Activated B cell treated with CpG ODN at 0.5 μM for 24 hours (primary cell): Measurements from ENCODE around the gene STYK1. TPM values are rescaled to one million over a fixed set of nuclear protein-coding genes. Genes with fewer than 3 reads are reported as not detected.

Experiments used
- ATAC-seq: fragments of 200-7000 bp; cut with Tn5 transposase; one replicate; pipeline ENCODE4 v1.10.0; 2021; ENCODE audit warnings: low read depth, mild to moderate bottlenecking, moderate library complexity
- CTCF ChIA-PET: fragments of 350-600 bp; sonication (Branson Sonifier 250); formaldehyde crosslinking; loops from one replicate; lab custom pipeline; 2021; ENCODE audit warnings: antibody characterized with exemption; lab: Charles Lee
- POLR2A ChIA-PET: fragments of 350-600 bp; sonication (Branson Sonifier 250); formaldehyde crosslinking; loops from one replicate; lab custom pipeline; 2021; ENCODE audit warnings: antibody characterized with exemption; lab: Charles Lee
- DNase-seq: peaks from one replicate; pipeline ENCODE4 v3.0.0; 2022
- H3K27ac Mint-ChIP-seq: one replicate; pipeline ENCODE4 v1.8.0; 2020; ENCODE audit warnings: mixed read lengths
- H3K27me3 Mint-ChIP-seq: one replicate; pipeline ENCODE4 v1.8.0; 2021; ENCODE audit warnings: mixed read lengths
- H3K36me3 Mint-ChIP-seq: one replicate; pipeline ENCODE4 v1.8.0; 2021; ENCODE audit warnings: low read depth, mixed read lengths
- H3K4me1 Mint-ChIP-seq: one replicate; pipeline ENCODE4 v1.8.0; 2021; ENCODE audit warnings: mixed read lengths
- H3K4me3 Mint-ChIP-seq: one replicate; pipeline ENCODE4 v1.8.0; 2020; ENCODE audit warnings: mild to moderate bottlenecking, mixed read lengths
- H3K9me3 Mint-ChIP-seq: one replicate; pipeline ENCODE4 v1.8.0; 2020; ENCODE audit warnings: mixed read lengths
- intact Hi-C: fragments of 100-400 bp; cut with micrococcal nuclease; formaldehyde crosslinking; loops from one replicate; pipeline ENCODE4 v1.15.1; 2024
- total RNA-seq: library from RNA; stranded (reverse); gene quantifications from 2 replicates; pipeline ENCODE4 v1.2.3, GENCODE V29; 2022
- TF ChIP-seq, protein P1 (sequence below): fragments of 200-600 bp; IDR thresholded peaks from one replicate; pipeline ENCODE4 v1.8.0; 2022; ENCODE audit warnings: antibody characterized with exemption, mild to moderate bottlenecking

Gene STYK1
- total RNA-seq, 1 donor from 2014 or later, result not detected

- DNase-seq, result no peak
- intact Hi-C loops, result no loop called here
- H3K27me3 Mint-ChIP-seq, result peaks cover 27% of the 10 kb centered on the region
Measured at GRCh38 chr12:10620078-10620779, 53.6 kb downstream of the STYK1 start.

DNA sequence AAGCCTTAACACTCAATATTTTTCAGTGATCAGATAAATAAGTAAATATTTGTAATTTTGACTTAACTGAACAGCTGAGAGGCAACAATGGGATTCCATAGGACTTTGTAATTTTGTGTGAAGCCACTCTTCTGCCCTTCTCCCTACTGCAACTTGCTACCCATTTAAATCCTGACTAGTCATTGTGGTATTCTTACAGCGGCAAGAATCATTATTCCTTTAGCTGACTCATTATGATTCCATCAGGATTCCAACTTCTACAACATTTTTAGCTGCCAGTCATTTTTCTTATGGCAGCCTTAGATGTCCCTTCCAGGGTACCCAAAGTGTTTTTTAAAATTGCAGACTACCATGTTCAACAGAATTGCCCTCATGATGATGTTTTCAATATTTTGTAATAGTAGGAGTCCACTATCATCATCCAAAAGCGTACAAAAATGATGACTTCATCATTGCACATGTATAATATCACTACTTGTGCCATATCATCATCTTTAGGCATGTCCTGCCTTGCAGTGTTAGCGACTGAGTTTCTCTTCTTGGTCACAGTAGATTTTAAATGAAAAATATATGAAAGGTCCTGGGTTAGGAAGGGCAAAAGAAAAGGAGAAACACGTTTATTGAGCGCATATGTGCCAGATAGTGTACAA lies 55.4 kb downstream of the STYK1 start:
- intact Hi-C loops, result no loop called here
- H3K9me3 Mint-ChIP-seq, result no peaks in the 10 kb centered on the region
- peaks cover 4% of the 10 kb centered on the region for H3K36me3 Mint-ChIP-seq
- DNase-seq (no peak), ATAC-seq (no peak)
- CTCF ChIA-PET, result no interaction called here
- H3K27me3 Mint-ChIP-seq, result peaks cover 26% of the 10 kb centered on the region
- H3K27ac Mint-ChIP-seq, result no peak overlapping the region
- no peak overlapping the region for H3K4me3 Mint-ChIP-seq
- POLR2A ChIA-PET, result interaction anchor here (0.6 kb wide), 1 partner anchor 12 kb away, joined by 7 read pairs; no protein-coding TSS in a partner anchor
- peaks cover 6% of the 10 kb centered on the region for H3K4me1 Mint-ChIP-seq
- TF ChIP-seq, protein P1, sequence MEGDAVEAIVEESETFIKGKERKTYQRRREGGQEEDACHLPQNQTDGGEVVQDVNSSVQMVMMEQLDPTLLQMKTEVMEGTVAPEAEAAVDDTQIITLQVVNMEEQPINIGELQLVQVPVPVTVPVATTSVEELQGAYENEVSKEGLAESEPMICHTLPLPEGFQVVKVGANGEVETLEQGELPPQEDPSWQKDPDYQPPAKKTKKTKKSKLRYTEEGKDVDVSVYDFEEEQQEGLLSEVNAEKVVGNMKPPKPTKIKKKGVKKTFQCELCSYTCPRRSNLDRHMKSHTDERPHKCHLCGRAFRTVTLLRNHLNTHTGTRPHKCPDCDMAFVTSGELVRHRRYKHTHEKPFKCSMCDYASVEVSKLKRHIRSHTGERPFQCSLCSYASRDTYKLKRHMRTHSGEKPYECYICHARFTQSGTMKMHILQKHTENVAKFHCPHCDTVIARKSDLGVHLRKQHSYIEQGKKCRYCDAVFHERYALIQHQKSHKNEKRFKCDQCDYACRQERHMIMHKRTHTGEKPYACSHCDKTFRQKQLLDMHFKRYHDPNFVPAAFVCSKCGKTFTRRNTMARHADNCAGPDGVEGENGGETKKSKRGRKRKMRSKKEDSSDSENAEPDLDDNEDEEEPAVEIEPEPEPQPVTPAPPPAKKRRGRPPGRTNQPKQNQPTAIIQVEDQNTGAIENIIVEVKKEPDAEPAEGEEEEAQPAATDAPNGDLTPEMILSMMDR, result no peak

More at GRCh38 chr12:10620078-10620779, 53.6 kb downstream of the STYK1 start:
- no peak for ATAC-seq
- POLR2A ChIA-PET, result no interaction called here
- CTCF ChIA-PET, result no interaction called here
- TF ChIP-seq, protein P1, result no peak
- Mint-ChIP-seq H3K9me3 (no peaks in the 10 kb centered on the region), H3K4me3 (no peak overlapping the region), H3K4me1 (no peaks in the 10 kb centered on the region), H3K36me3 (no peaks in the 10 kb centered on the region), H3K27ac (no peak overlapping the region)

DNA sequence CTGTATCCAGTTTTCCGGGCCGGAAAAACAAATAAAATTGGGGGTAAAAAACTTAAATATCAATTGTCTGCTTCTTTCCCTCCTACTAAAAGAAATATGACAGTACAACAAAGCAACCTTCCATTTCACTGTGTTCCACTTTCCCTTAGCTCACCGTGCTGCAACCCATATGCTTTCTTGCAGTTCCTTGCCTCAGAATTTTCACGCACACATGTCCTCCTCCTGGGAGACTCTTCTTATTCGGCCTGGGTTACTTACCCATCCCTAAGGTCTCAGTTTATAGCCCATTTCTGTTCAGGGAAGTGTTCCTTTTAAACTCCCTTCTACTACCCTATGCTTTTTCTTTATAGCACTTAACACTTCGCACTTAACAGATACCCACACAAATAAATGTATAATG lies 56.0 kb downstream of the STYK1 start:
- CTCF ChIA-PET, result no interaction called here
- intact Hi-C loops, result no loop called here
- Mint-ChIP-seq H3K4me3 (no peak overlapping the region), H3K27ac (no peak overlapping the region), H3K4me1 (peaks cover 11% of the 10 kb centered on the region), H3K27me3 (peaks cover 27% of the 10 kb centered on the region), H3K36me3 (peaks cover 10% of the 10 kb centered on the region), H3K9me3 (no peaks in the 10 kb centered on the region)
- TF ChIP-seq, protein P1, result no peak
- DNase-seq (no peak), ATAC-seq (no peak)
- POLR2A ChIA-PET, result no interaction called here

DNA sequence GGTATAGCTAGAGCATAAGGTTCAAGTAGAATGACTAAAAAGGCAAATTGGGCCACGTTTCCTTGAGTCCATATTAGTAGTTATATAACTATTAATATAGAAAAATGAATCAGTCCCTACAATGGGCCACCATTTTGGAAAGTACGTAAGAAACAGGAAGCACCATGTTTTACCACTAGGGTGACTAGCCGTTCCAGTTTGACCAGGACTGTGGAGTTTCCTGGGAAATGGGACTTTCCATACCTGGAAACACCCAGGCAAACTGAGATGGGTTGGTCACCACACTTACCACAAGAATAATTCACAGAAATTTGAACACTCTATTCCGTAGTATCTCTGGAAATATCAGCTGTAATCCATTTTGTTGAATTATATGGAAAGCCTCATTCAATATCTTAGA lies 58.3 kb downstream of the STYK1 start:
- DNase-seq (no peak), ATAC-seq (no peak)
- TF ChIP-seq, protein P1, result no peak
- intact Hi-C loops, result no loop called here
- CTCF ChIA-PET, result no interaction called here
- H3K36me3 Mint-ChIP-seq, result peaks cover 16% of the 10 kb centered on the region
- no peaks in the 10 kb centered on the region for H3K9me3 Mint-ChIP-seq
- POLR2A ChIA-PET, result no interaction called here
- peaks cover 29% of the 10 kb centered on the region for H3K4me1 Mint-ChIP-seq
- H3K27me3 Mint-ChIP-seq, result peaks cover 18% of the 10 kb centered on the region
- peak overlapping the region; percentile 20 for H3K4me3 Mint-ChIP-seq
- H3K27ac Mint-ChIP-seq, result no peak overlapping the region

GRCh38 chr12:10614056-10614370 lies 59.8 kb downstream of the STYK1 start:
- TF ChIP-seq, protein P1, result no peak
- peaks cover 27% of the 10 kb centered on the region for H3K36me3 Mint-ChIP-seq
- peak overlapping the region; percentile 100 for H3K27ac Mint-ChIP-seq
- intact Hi-C loops, result loop anchor here (5.0 kb wide), 2 partner anchors 747 to 873 kb away; partner anchors contain the start of gene CLEC2B
- peak overlapping the region; percentile 100 for H3K4me3 Mint-ChIP-seq
- no peak for DNase-seq
- peaks cover 9% of the 10 kb centered on the region for H3K27me3 Mint-ChIP-seq
- POLR2A ChIA-PET, result interaction anchor here (0.7 to 1.0 kb wide), 3 partner anchors 29 to 558 kb away, joined by 3 read pairs; no protein-coding TSS in a partner anchor
- peaks cover 29% of the 10 kb centered on the region for H3K4me1 Mint-ChIP-seq
- CTCF ChIA-PET, result interaction anchor here (1.6 kb wide), 1 partner anchor 136 kb away, joined by 4 read pairs; no protein-coding TSS in a partner anchor
- peak; percentile 29 for ATAC-seq
- H3K9me3 Mint-ChIP-seq, result no peaks in the 10 kb centered on the region
